Caco-2 (cell line): Measurements from ENCODE around the gene ZNF653. TPM values are rescaled to one million over a fixed set of nuclear protein-coding genes. Genes with fewer than 3 reads are reported as not detected.

Experiments used
- BruUV-seq: library from RNA; stranded (reverse); fragments of 400-500 nt; replicated peaks from 2 replicates; lab custom pipeline; 2021; lab: Mats Ljungman, UMichigan
- CTCF ChIA-PET: fragments of 300-600 bp; sonication (Branson Sonifier 250); formaldehyde crosslinking; loops from one replicate; lab custom pipeline; 2022; ENCODE audit warnings: antibody characterized with exemption; lab: Charles Lee
- POLR2A ChIA-PET: fragments of 300-600 bp; sonication (Branson Sonifier 250); formaldehyde crosslinking; loops from one replicate; lab custom pipeline; 2022; ENCODE audit warnings: antibody characterized with exemption; lab: Charles Lee
- DNase-seq, 2 experiments: peaks; one replicate each; pipeline versions ENCODE4 v3.0.0 to v3.0.0-alpha.2; 2020 to 2022
- H3K27me3 ChIP-seq: replicated peaks from 2 replicates; pipeline ENCODE4 v1.6.0; 2011; ENCODE audit warnings: low read length; ENCODE audit not compliant: control insufficient read depth, insufficient read depth
- H3K36me3 ChIP-seq: 2 replicates; pipeline ENCODE4 v1.5.1; 2011; ENCODE audit warnings: low read length; ENCODE audit not compliant: control insufficient read depth, insufficient read depth
- H3K4me1 ChIP-seq: fragments of 250-450 bp; sonication (Bioruptor Pico); 2 replicates; pipeline ENCODE4 v1.5.1; 2020; ENCODE audit warnings: mild to moderate bottlenecking
- H3K4me3 ChIP-seq: 2 replicates; pipeline ENCODE4 v1.5.1; 2011; ENCODE audit warnings: low read depth, mild to moderate bottlenecking, control low read depth, low read length
- H3K9me3 ChIP-seq: fragments of 250-450 bp; sonication (Bioruptor Pico); 2 replicates; pipeline ENCODE4 v1.5.1; 2020; ENCODE audit warnings: mild to moderate bottlenecking, moderate library complexity
- H3K27ac Mint-ChIP-seq: one replicate; pipeline ENCODE4 v1.8.0; 2022; ENCODE audit warnings: mixed read lengths; ENCODE audit not compliant: unreplicated experiment
- H3K27me3 Mint-ChIP-seq: one replicate; pipeline ENCODE4 v1.8.0; 2022; ENCODE audit warnings: mixed read lengths; ENCODE audit not compliant: insufficient read depth, unreplicated experiment
- H3K36me3 Mint-ChIP-seq: one replicate; pipeline ENCODE4 v1.8.0; 2022; ENCODE audit warnings: mild to moderate bottlenecking, mixed read lengths; ENCODE audit not compliant: insufficient read depth, unreplicated experiment
- H3K4me1 Mint-ChIP-seq: one replicate; pipeline ENCODE4 v1.8.0; 2022; ENCODE audit warnings: low read depth, mixed read lengths; ENCODE audit not compliant: unreplicated experiment
- H3K4me3 Mint-ChIP-seq: one replicate; pipeline ENCODE4 v1.8.0; 2022; ENCODE audit warnings: mild to moderate bottlenecking, moderate library complexity, mixed read lengths; ENCODE audit not compliant: unreplicated experiment
- H3K9me3 Mint-ChIP-seq: one replicate; pipeline ENCODE4 v1.8.0; 2022; ENCODE audit warnings: mixed read lengths; ENCODE audit not compliant: unreplicated experiment
- CTCF ChIP-seq, 2 experiments: fragments of 200-600 bp in 1 of 2; IDR thresholded peaks; 1 replicate in 1 of 2; 2 replicates in 1 of 2; pipeline versions ENCODE4 v1.5.1 to v1.8.0; 2011 to 2022; ENCODE audit warnings: antibody characterized with exemption in 1 of 2, control low read depth in 1 of 2, inconsistent platforms in 1 of 2, low read depth in 1 of 2, low read length in 1 of 2, mild to moderate bottlenecking in 1 of 2, moderate library complexity in 1 of 2; ENCODE audit not compliant: insufficient read depth in 1 of 2, severe bottlenecking in 1 of 2, unreplicated experiment in 1 of 2
- intact Hi-C: fragments of 100-400 bp; cut with micrococcal nuclease; formaldehyde crosslinking; loops from one replicate; pipeline ENCODE4 v1.10.0; 2022; ENCODE audit not compliant: unreplicated experiment
- total RNA-seq: library from RNA; stranded (reverse); gene quantifications from 2 replicates; pipeline ENCODE4 v1.2.3, GENCODE V29; 2022

Gene ZNF653
- total RNA-seq, 1 experiment from 2014 or later = 6.1 TPM

- no peaks in the 10 kb centered on the region for H3K27me3 ChIP-seq
- Mint-ChIP-seq H3K36me3 (peaks cover 48% of the 10 kb centered on the region), H3K4me3 (peak overlapping the region; percentile 81), H3K27ac (peak overlapping the region; percentile 95), H3K27me3 (no peaks in the 10 kb centered on the region), H3K9me3 (no peaks in the 10 kb centered on the region), H3K4me1 (peaks cover 7% of the 10 kb centered on the region)
- POLR2A ChIA-PET = no interaction called here
- BruUV-seq = no TSS peak
- peaks cover 11% of the 10 kb centered on the region; the same call in 1 of the 2 replicates for H3K4me1 ChIP-seq
- intact Hi-C loops = no loop called here
- CTCF ChIA-PET = no interaction called here
- no peak for TF ChIP-seq CTCF (IDR thresholded peaks at IDR 0.05; ENCODE audit: insufficient read depth in 1 of 2, low read depth in 1 of 2, low read length in 1 of 2, severe bottlenecking in 1 of 2, unreplicated experiment in 1 of 2)
- peak; percentile 20 to 50 for DNase-seq
- H3K9me3 ChIP-seq = no peaks in the 10 kb centered on the region
- no peaks in the 10 kb centered on the region; the same call in 1 of the 2 replicates for H3K36me3 ChIP-seq
- no peak overlapping the region for H3K4me3 ChIP-seq
These were observed 1.3 kb upstream of the ZNF653 start for GRCh38 chr19:11506967-11507366.

GRCh38 chr19:11506101-11506555 is 489 bp upstream of the ZNF653 start:
- intact Hi-C loops = no loop called here
- Histone ChIP-seq H3K36me3 (no peaks in the 10 kb centered on the region; the same call in 1 of the 2 replicates), H3K4me3 (peak overlapping the region; percentile 89), H3K4me1 (peaks cover 11% of the 10 kb centered on the region; the same call in 1 of the 2 replicates), H3K27me3 (no peaks in the 10 kb centered on the region), H3K9me3 (no peaks in the 10 kb centered on the region)
- DNase-seq = no peak
- Mint-ChIP-seq H3K36me3 (peaks cover 39% of the 10 kb centered on the region), H3K4me1 (peaks cover 7% of the 10 kb centered on the region), H3K27ac (peak overlapping the region; percentile 95), H3K9me3 (no peaks in the 10 kb centered on the region), H3K27me3 (no peaks in the 10 kb centered on the region), H3K4me3 (peak overlapping the region; percentile 81)
- CTCF ChIA-PET = no interaction called here
- POLR2A ChIA-PET = interaction anchor here (0.9 kb wide), 1 partner anchor 131 kb away, joined by 3 read pairs; the partner anchor contains the start of gene SWSAP1
- TSS peak; percentile 50 for BruUV-seq
- TF ChIP-seq CTCF (IDR thresholded peaks at IDR 0.05; ENCODE audit: insufficient read depth in 1 of 2, low read depth in 1 of 2, low read length in 1 of 2, severe bottlenecking in 1 of 2, unreplicated experiment in 1 of 2) = no peak

- BruUV-seq = no TSS peak
- Mint-ChIP-seq H3K9me3 (no peaks in the 10 kb centered on the region), H3K27ac (peak overlapping the region; percentile 95), H3K4me1 (peaks cover 7% of the 10 kb centered on the region), H3K4me3 (peak overlapping the region; percentile 81), H3K36me3 (peaks cover 32% of the 10 kb centered on the region), H3K27me3 (no peaks in the 10 kb centered on the region)
- ChIA-PET CTCF (interaction anchor here (0.6 kb wide), 1 partner anchor 160 kb away, joined by 7 read pairs; no protein-coding TSS in a partner anchor), POLR2A (interaction anchor here (0.8 kb wide), 1 partner anchor 24 kb away, joined by 3 read pairs; the partner anchor contains the start of gene ECSIT)
- Histone ChIP-seq H3K27me3 (no peaks in the 10 kb centered on the region), H3K4me1 (peaks cover 11% of the 10 kb centered on the region; the same call in 1 of the 2 replicates), H3K9me3 (no peaks in the 10 kb centered on the region), H3K36me3 (no peaks in the 10 kb centered on the region; the same call in 1 of the 2 replicates), H3K4me3 (peak overlapping the region; percentile 89)
- TF ChIP-seq CTCF (IDR thresholded peaks at IDR 0.05; ENCODE audit: insufficient read depth in 1 of 2, low read depth in 1 of 2, low read length in 1 of 2, severe bottlenecking in 1 of 2, unreplicated experiment in 1 of 2) = no peak
- DNase-seq = peak; percentile 97 to 98
- intact Hi-C loops = no loop called here
These were observed 571 bp downstream of the ZNF653 start for GRCh38 chr19:11505032-11505503.
